GM23248 (cell line): ENCODE results near the gene ASTN1. TPM values are rescaled to one million over a fixed set of nuclear protein-coding genes. Genes with fewer than 3 reads are reported as not detected.
A peak's percentile ranks its signal among the peaks of the same experiment; 100 is the strongest.

Source experiments
- DNase-seq: peaks from one replicate; pipeline ENCODE4 v3.0.0-alpha.2; 2015
- H2AFZ ChIP-seq: fragments of 200-600 bp; sonication (generic); 2 replicates; pipeline ENCODE4 v1.6.1; 2016; ENCODE audit warnings: antibody characterized with exemption
- H3F3A ChIP-seq: fragments of 200-600 bp; sonication (generic); 2 replicates; pipeline ENCODE4 v1.6.1; 2016; ENCODE audit warnings: mild to moderate bottlenecking, antibody characterized with exemption, mixed run types; ENCODE audit not compliant: insufficient read depth
- H3K27ac ChIP-seq: fragments of 200-600 bp; sonication (generic); 2 replicates; pipeline ENCODE4 v1.5.1; 2016; ENCODE audit warnings: mild to moderate bottlenecking
- H3K27me3 ChIP-seq: fragments of 200-600 bp; sonication (generic); replicated peaks from 2 replicates; pipeline ENCODE4 v1.6.1; 2016; ENCODE audit warnings: mild to moderate bottlenecking; ENCODE audit not compliant: insufficient read depth
- H3K36me3 ChIP-seq: fragments of 200-600 bp; sonication (generic); 2 replicates; pipeline ENCODE4 v1.6.1; 2016; ENCODE audit warnings: low read depth, mild to moderate bottlenecking
- H3K4me1 ChIP-seq: fragments of 200-600 bp; sonication (generic); 2 replicates; pipeline ENCODE4 v1.6.1; 2016; ENCODE audit warnings: mild to moderate bottlenecking; ENCODE audit not compliant: insufficient read depth
- H3K4me2 ChIP-seq: fragments of 200-600 bp; sonication (generic); one replicate; pipeline ENCODE4 v1.6.1; 2016; ENCODE audit warnings: mild to moderate bottlenecking; ENCODE audit not compliant: unreplicated experiment
- H3K4me3 ChIP-seq: fragments of 200-600 bp; sonication (generic); 2 replicates; pipeline ENCODE4 v1.5.1; 2016; ENCODE audit warnings: mild to moderate bottlenecking
- H3K79me2 ChIP-seq: fragments of 200-600 bp; sonication (generic); 2 replicates; pipeline ENCODE4 v1.6.1; 2016; ENCODE audit warnings: mild to moderate bottlenecking; ENCODE audit not compliant: insufficient read depth
- H3K9ac ChIP-seq: fragments of 200-600 bp; sonication (generic); 2 replicates; pipeline ENCODE4 v1.6.1; 2016; ENCODE audit warnings: mild to moderate bottlenecking
- H3K9me2 ChIP-seq: fragments of 200-600 bp; sonication (generic); 2 replicates; pipeline ENCODE4 v1.6.1; 2016; ENCODE audit warnings: mixed run types, mild to moderate bottlenecking, moderate library complexity; ENCODE audit not compliant: insufficient read depth
- H3K9me3 ChIP-seq: fragments of 200-600 bp; sonication (generic); one replicate; pipeline ENCODE4 v1.6.1; 2017; ENCODE audit warnings: low read depth
- H4K20me1 ChIP-seq: fragments of 200-600 bp; sonication (generic); 2 replicates; pipeline ENCODE4 v1.6.0; 2016; ENCODE audit not compliant: insufficient read depth
- EZH2 ChIP-seq: fragments of 200-600 bp; sonication (generic); IDR thresholded peaks from 2 replicates; pipeline ENCODE4 v1.6.1; 2018; ENCODE audit warnings: antibody characterized with exemption, mild to moderate bottlenecking; ENCODE audit not compliant: insufficient read depth, poor library complexity, severe bottlenecking
- EZH2phosphoT487 ChIP-seq: fragments of 200-600 bp; sonication (generic); IDR thresholded peaks from 2 replicates; pipeline ENCODE4 v1.6.1; 2018; ENCODE audit warnings: antibody characterized with exemption, moderate library complexity, mild to moderate bottlenecking, low read depth; ENCODE audit not compliant: insufficient read depth
- WGBS, 2 experiments: methylation state at CpG; one replicate each; pipeline ENCODE4 v1.1.6; 2015 to 2017; ENCODE audit warnings: low lambda C conversion rate in 2 of 2, low coverage in 1 of 2; ENCODE audit errors: missing lambda C conversion rate in 2 of 2; 5-methylcytosine and 5-hydroxymethylcytosine counted together
- in situ Hi-C: fragments of 300-500 bp; cut with MboI; formaldehyde crosslinking; loops from 2 replicates; pipeline ENCODE4 v1.15.0; 2020
- polyA plus RNA-seq: library from polyadenylated mRNA; unstranded; fragments of >200 nt; fragmentation: Nextera tagmentation; extraction: Ambion mirVana; gene quantifications from 2 replicates; pipeline ENCODE4 v1.2.1, GENCODE V29; 2016
- total RNA-seq: library from RNA; depleted of rRNA; stranded (reverse); fragments of >200 nt; shearing (Covaris generic); gene quantifications from 2 replicates; pipeline ENCODE4 v1.2.3, GENCODE V29; 2014; rRNA removed

ASTN1 gene
- total RNA-seq (not detected in 2 replicates), polyA plus RNA-seq (not detected in 2 replicates)

- Histone ChIP-seq H3K9me2 (no peaks in the 10 kb centered on the region), H3K4me3 (peak within 1 kb of the TSS; percentile 47), H3K9ac (no peak within 1 kb of the TSS), H3K27ac (no peak within 1 kb of the TSS), H2AFZ (peak within 1 kb of the TSS; percentile 45), H4K20me1 (no peaks in the 10 kb centered on the region), H3K27me3 (peaks cover 79% of the 10 kb centered on the region), H3K4me2 (peak within 1 kb of the TSS; percentile 58), H3K79me2 (no peaks in the 10 kb centered on the region), H3F3A (no peaks in the 10 kb centered on the region), H3K9me3 (no peaks in the 10 kb centered on the region), H3K36me3 (no peaks in the 10 kb centered on the region), H3K4me1 (no peaks in the 10 kb centered on the region)
- in situ Hi-C loops = no loop called here
- TF ChIP-seq EZH2 (no peak), EZH2phosphoT487 (no peak)
- peak; percentile 25 for DNase-seq
- WGBS, 2 experiments = 3 to 4% methylated on average over 29 to 49 of the region's 49 CpGs
Measured at GRCh38 chr1:177164380-177165068, at the start of gene ASTN1. TSS of gene ASTN1 (minus strand) at chr1:177164712. CDS start at chr1:177164676, 36 bp downstream.

DNA sequence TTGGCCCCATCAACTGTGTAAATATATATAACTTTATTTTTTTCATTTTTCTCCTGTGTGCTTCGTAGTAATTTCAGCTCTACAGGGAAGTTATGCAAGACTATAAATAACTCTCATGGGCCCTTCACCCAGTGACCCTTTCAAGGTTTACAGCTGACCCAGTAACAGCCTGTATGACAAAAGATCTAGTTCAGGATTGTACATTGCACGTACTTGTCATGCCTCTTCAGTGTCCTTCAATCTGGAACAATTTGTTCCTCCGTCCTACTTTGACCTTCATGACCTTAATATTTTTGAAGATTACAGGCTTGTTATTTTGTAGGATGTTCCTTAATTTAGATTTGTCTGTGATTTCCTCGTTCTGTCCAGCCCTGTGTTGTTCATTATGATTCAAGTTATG, 46.7 kb upstream of the ASTN1 start:
- no peak for TF ChIP-seq EZH2
- TF ChIP-seq EZH2phosphoT487 = no peak
- Histone ChIP-seq H3K9ac (no peak overlapping the region), H3K79me2 (no peaks in the 10 kb centered on the region), H3K27me3 (no peaks in the 10 kb centered on the region), H3K4me2 (no peak overlapping the region), H3K27ac (no peak overlapping the region), H2AFZ (no peak overlapping the region), H3K36me3 (no peaks in the 10 kb centered on the region), H3K9me2 (no peaks in the 10 kb centered on the region), H3F3A (peaks cover 16% of the 10 kb centered on the region), H3K9me3 (peaks cover 6% of the 10 kb centered on the region), H3K4me1 (peaks cover 38% of the 10 kb centered on the region), H3K4me3 (no peak overlapping the region), H4K20me1 (no peaks in the 10 kb centered on the region)
- DNase-seq = no peak
- in situ Hi-C loops = no loop called here
- WGBS, 2 experiments = 67 to 68% methylated on average over 4 of the region's 4 CpGs

DNA sequence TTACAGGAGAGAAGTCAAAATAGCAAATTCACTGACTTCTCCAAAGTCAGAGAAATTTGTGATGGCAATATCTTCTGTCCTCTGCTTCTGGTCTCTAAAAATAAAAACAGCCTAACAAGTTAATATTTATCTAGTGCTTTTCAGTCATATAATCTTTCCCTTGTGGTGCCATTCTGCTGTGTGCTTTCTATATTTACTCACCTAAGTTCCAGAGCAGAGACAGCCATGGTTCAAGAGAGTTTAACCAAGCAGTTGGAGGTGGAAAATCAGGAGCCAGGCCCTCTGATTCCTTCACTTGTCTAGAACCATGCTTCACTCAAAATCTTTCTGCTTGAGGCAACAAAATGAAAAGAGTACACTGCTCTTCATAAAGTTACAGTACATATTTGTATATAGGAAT, 45.6 kb upstream of the ASTN1 start:
- peaks cover 16% of the 10 kb centered on the region for H3F3A ChIP-seq
- DNase-seq = no peak
- no peaks in the 10 kb centered on the region for H3K9me3 ChIP-seq
- H3K4me3 ChIP-seq = no peak overlapping the region
- no peaks in the 10 kb centered on the region for H3K27me3 ChIP-seq
- no peaks in the 10 kb centered on the region for H3K79me2 ChIP-seq
- H4K20me1 ChIP-seq = no peaks in the 10 kb centered on the region
- no peak overlapping the region for H2AFZ ChIP-seq
- H3K4me2 ChIP-seq = peak overlapping the region; percentile 46
- H3K36me3 ChIP-seq = no peaks in the 10 kb centered on the region
- H3K4me1 ChIP-seq = peaks cover 38% of the 10 kb centered on the region
- TF ChIP-seq EZH2 (no peak), EZH2phosphoT487 (no peak)
- H3K9ac ChIP-seq = no peak overlapping the region
- in situ Hi-C loops = no loop called here
- no peak overlapping the region; the same call in 1 of the 2 replicates for H3K27ac ChIP-seq
- H3K9me2 ChIP-seq = no peaks in the 10 kb centered on the region

DNA sequence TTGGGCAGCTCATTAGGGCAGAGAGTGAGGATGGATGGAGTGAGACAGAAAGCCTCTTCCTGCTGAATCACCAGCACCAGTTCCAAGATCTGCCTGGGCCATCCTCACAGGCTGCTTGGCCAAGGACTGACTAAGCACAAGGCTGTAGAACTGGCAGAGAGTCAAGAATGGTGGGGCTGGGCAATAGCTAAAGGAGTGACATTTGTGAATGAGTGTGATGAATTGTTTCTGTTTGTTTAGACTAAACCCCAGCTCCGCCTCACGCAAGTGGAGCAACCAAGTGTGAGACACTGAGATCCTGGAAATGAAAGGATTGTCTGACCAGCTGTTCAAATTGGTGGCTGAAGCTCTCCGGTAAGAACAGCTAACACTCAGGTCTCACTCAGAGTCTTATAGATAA, 44.8 kb upstream of the ASTN1 start:
- TF ChIP-seq EZH2 (no peak), EZH2phosphoT487 (no peak; the same call in 1 of the 2 replicates)

More for the DNA sequence above, 44.8 kb upstream of the ASTN1 start:
- H3K4me3 ChIP-seq = peak overlapping the region; percentile 18; the same call in 1 of the 2 replicates
- H3K9ac ChIP-seq = no peak overlapping the region
- H3K9me3 ChIP-seq = no peaks in the 10 kb centered on the region
- no peaks in the 10 kb centered on the region for H4K20me1 ChIP-seq
- H3K4me2 ChIP-seq = peak overlapping the region; percentile 46
- no peak overlapping the region for H2AFZ ChIP-seq
- peaks cover 38% of the 10 kb centered on the region for H3K4me1 ChIP-seq
- in situ Hi-C loops = no loop called here
- H3F3A ChIP-seq = peaks cover 16% of the 10 kb centered on the region
- no peaks in the 10 kb centered on the region for H3K9me2 ChIP-seq
- peak; percentile 99 for DNase-seq
- no peaks in the 10 kb centered on the region for H3K36me3 ChIP-seq
- H3K79me2 ChIP-seq = no peaks in the 10 kb centered on the region
- no peaks in the 10 kb centered on the region for H3K27me3 ChIP-seq
- peak overlapping the region; percentile 32; the same call in 1 of the 2 replicates for H3K27ac ChIP-seq
- WGBS, 2 experiments = 0 to 1% methylated on average over 3 of the region's 3 CpGs
